ENCODE data around the gene IER2.
"Not testable (repeated sequence)": the region's sequence is repeated elsewhere in the genome, so short reads cannot be mapped to it uniquely, and the experiment has no call there.

IER2 gene

GRCh38 chr19:13163609-13164342 is 13.6 kb downstream of the IER2 start:
- DNase-seq (ENCODE audit: low read depth in 2 of 2): no peak

GRCh38 chr19:13164343-13165161 is 14.3 kb downstream of the IER2 start:
- DNase-seq (ENCODE audit: low read depth in 2 of 2): no peak

- no peak for DNase-seq (ENCODE audit: low read depth in 2 of 2)
These were observed 15.2 kb downstream of the IER2 start for GRCh38 chr19:13165162-13165997.

GRCh38 chr19:13166151-13166550 is 15.9 kb downstream of the IER2 start:
- not testable (repeated sequence) for DNase-seq (ENCODE audit: low read depth in 2 of 2)

GRCh38 chr19:13169769-13170168 is 19.6 kb downstream of the IER2 start:
- DNase-seq (ENCODE audit: low read depth in 2 of 2): no peak

- DNase-seq (ENCODE audit: low read depth in 2 of 2): no peak
These were observed 20.9 kb downstream of the IER2 start for GRCh38 chr19:13171146-13171545.

GRCh38 chr19:13172346-13173138 is 22.3 kb downstream of the IER2 start:
- no peak for DNase-seq (ENCODE audit: low read depth in 2 of 2)

GRCh38 chr19:13173139-13173737 is 23.0 kb downstream of the IER2 start:
- DNase-seq (ENCODE audit: low read depth in 2 of 2): no peak

- DNase-seq (ENCODE audit: low read depth in 2 of 2): no peak
These were observed 26.1 kb downstream of the IER2 start for GRCh38 chr19:13176345-13176744.

GRCh38 chr19:13177584-13177983 is 27.4 kb downstream of the IER2 start:
- not testable (repeated sequence) for DNase-seq (ENCODE audit: low read depth in 2 of 2)

GRCh38 chr19:13178291-13178690 is 28.1 kb downstream of the IER2 start:
- not testable (repeated sequence) for DNase-seq (ENCODE audit: low read depth in 2 of 2)

- DNase-seq (ENCODE audit: low read depth in 2 of 2): no peak
These were observed 31.7 kb downstream of the IER2 start for GRCh38 chr19:13181747-13182388.

GRCh38 chr19:13184926-13185325 is 34.7 kb downstream of the IER2 start:
- not testable (repeated sequence) for DNase-seq (ENCODE audit: low read depth in 2 of 2)

- DNase-seq (ENCODE audit: low read depth in 2 of 2): not testable (repeated sequence)
These were observed 35.8 kb downstream of the IER2 start for GRCh38 chr19:13185763-13186657.

- not testable (repeated sequence) for DNase-seq (ENCODE audit: low read depth in 2 of 2)
These were observed 36.5 kb downstream of the IER2 start for GRCh38 chr19:13186688-13187087.

- no peak for DNase-seq (ENCODE audit: low read depth in 2 of 2)
These were observed 37.2 kb downstream of the IER2 start for GRCh38 chr19:13187419-13187818.

GRCh38 chr19:13189600-13189999 is 39.4 kb downstream of the IER2 start:
- no peak for DNase-seq (ENCODE audit: low read depth in 2 of 2)

- DNase-seq (ENCODE audit: low read depth in 2 of 2): no peak
These were observed 40.8 kb downstream of the IER2 start for GRCh38 chr19:13190781-13191540.

GRCh38 chr19:13195678-13196077 is 45.5 kb downstream of the IER2 start:
- DNase-seq (ENCODE audit: low read depth in 2 of 2): peak in 1 of 2 donors; percentile 37

Measured in stimulated activated CD4-positive, alpha-beta T cell treated with anti-CD3 and anti-CD28 coated beads, Interleukin-1b, Interleukin-23, amount 100 ng/mL, for 1 hour (primary cell).